GM11168 (cell line): ENCODE results near the gene HDAC7.
"Not testable (repeated sequence)": the region's sequence is repeated elsewhere in the genome, so short reads cannot be mapped to it uniquely, and the experiment has no call there.

Experiments
- in situ Hi-C: fragments of 300-500 bp; cut with MboI; formaldehyde crosslinking; loops from one replicate; pipeline ENCODE4 v1.12.0; 2022; ENCODE audit warnings: low sequenced_read_pairs; ENCODE audit not compliant: unreplicated experiment

HDAC7 gene

DNA sequence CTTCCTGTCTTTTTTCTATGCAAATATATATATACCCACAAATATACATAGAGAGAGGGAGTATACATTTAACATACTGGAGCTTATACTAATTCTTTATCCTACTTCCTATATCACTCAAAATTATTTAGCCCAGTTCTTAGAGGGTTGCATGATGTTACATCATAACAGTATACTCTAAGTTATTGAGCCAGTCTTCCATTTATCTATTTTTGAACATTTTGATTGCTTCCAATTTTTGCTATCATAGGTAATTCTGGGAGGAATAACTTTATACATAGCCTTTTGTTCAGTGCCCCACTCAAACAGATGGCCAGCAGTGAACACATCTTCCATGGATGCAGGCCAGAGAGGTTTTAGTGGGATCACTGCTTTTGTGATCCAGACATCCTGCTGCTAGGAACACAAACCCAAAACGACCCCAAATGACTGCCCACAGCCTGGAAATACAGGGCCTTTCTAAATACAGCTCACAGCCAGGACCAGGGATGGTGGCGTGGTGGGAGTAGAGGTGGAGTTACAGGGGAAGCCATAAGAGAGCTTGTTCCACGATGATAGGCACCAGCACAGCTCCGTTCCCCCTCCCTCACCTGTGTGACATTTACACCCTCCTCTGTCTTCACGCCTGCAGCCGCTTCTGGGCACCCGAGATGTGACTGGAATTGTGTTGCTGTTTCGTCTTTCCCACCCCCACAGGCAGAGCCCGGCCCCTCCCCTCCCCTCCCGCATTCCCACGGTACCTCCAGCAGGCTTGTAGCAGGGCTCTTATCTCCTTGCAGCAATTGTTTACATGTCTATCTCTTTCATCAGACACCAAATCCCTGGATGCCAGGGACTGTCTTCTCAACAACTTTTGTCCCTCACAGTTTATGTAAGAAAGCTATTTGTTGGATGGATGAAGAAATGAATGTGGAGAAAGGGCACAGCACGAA lies 30.7 kb upstream of the HDAC7 start:
- in situ Hi-C loops = no loop called here

- in situ Hi-C loops = no loop called here
Measured at GRCh38 chr12:47849261-47849660, 29.6 kb upstream of the HDAC7 start.

DNA sequence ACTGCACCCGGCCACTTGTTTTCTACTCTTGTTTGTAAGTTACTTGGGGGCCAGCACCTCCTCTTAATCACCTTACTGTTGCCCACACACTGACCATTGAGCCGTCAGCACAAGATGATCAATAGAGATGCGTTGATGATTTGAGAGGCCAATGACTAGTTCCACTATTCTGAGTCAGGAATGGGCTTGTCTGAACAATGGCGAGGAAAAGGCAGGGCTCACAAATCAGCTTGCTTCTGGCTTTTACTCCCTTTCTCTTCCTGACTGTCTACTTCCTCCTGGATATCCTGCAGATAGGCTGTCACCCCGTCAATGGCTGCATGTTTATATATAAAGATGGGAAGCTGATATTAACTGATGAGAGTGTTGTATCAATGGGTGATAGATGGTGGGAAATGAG lies 29.1 kb upstream of the HDAC7 start:
- in situ Hi-C loops = no loop called here

- in situ Hi-C loops = no loop called here
Measured at GRCh38 chr12:47846294-47846996, 26.7 kb upstream of the HDAC7 start.

DNA sequence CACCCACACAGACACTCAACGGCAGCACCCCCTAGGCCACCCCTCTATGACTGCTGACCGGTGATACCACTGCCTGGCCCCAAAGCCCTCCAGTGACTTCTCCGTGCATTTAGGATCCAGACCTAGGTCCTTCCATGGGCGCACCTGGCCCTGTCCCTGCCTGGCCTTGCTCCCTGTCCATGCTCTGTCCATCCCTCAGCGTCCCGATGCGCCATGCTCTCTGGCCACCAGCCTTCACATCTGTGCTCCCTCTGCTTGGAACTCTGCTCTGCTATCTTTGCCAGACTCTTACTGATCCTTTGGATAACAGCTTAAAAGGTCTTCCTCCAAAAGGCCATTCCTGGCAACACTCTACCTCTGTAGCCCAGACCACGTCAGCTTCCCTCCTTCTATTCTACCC lies 25.4 kb upstream of the HDAC7 start:
- in situ Hi-C loops = no loop called here

DNA sequence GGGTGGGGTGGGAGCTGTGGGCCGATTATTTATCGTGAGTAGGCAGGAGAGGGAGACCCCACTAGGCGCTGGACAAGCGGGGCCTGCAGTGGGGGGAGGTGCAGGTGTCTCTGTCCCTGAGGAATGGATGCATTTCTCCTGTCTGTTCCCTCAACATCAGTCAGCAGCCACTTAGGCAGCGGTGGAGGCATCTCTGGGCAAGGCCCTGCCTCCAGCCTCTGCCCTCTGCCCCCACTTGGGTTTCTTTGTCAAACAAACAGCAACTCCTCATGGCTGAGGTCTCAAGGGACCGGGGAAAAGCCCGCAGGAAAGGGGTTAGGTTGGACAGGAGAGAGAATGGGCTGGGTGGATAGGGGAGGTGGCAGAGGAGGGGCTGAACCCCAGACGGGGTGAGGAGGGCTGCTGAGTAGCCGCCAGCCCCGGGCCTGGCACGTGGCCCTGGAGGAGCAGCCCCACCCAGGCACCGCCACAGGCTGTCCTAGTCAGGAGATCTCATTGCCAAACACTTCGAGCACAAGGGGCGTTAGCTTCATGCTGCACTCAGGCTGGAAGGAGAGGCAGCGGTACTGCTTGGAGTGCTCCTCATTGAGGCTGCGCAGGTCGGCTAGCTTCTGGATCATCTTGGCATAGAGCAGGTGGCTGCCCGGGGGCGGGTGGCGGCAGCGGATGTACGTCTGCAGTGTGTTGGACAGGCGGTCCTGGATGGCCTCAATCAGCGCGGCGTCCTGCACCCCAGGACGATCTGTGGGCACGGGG lies 24.7 kb upstream of the HDAC7 start:
- in situ Hi-C loops = no loop called here

- in situ Hi-C loops = no loop called here
Measured at GRCh38 chr12:47843226-47843980, 23.7 kb upstream of the HDAC7 start.

- in situ Hi-C loops = not testable (repeated sequence)
Measured at GRCh38 chr12:47842543-47842942, 22.8 kb upstream of the HDAC7 start.

GRCh38 chr12:47841910-47842309 lies 22.2 kb upstream of the HDAC7 start:
- in situ Hi-C loops = no loop called here

- in situ Hi-C loops = no loop called here
Measured at GRCh38 chr12:47841501-47841900, 21.8 kb upstream of the HDAC7 start.

GRCh38 chr12:47840571-47840970 lies 20.9 kb upstream of the HDAC7 start:
- in situ Hi-C loops = no loop called here

GRCh38 chr12:47839214-47839876 lies 19.6 kb upstream of the HDAC7 start:
- in situ Hi-C loops = loop anchor here (5.0 kb wide), 1 partner anchor 52 kb away; no protein-coding TSS in a partner anchor

- in situ Hi-C loops = loop anchor here (5.0 kb wide), 1 partner anchor 51 kb away; no protein-coding TSS in a partner anchor
Measured at GRCh38 chr12:47838286-47838931, 18.7 kb upstream of the HDAC7 start.

- in situ Hi-C loops = loop anchor here (5.0 kb wide), 1 partner anchor 50 kb away; no protein-coding TSS in a partner anchor
Measured at GRCh38 chr12:47837190-47838171, 17.8 kb upstream of the HDAC7 start.

- in situ Hi-C loops = loop anchor here (5.0 kb wide), 1 partner anchor 48 kb away; no protein-coding TSS in a partner anchor
Measured at GRCh38 chr12:47835831-47836155, 16.1 kb upstream of the HDAC7 start.

GRCh38 chr12:47835006-47835830 lies 15.5 kb upstream of the HDAC7 start:
- in situ Hi-C loops = loop anchor here (5.0 kb wide), 1 partner anchor 48 kb away; no protein-coding TSS in a partner anchor
